K562 (cell line): Measurements from ENCODE around the gene TENT4A. TPM values are rescaled to one million over a fixed set of nuclear protein-coding genes. Genes with fewer than 3 reads are reported as not detected.

Experiments
- ATAC-seq: fragments of 200-7000 bp; cut with Tn5 transposase; 3 replicates; pipeline ENCODE4 v1.9.1; 2020; ENCODE audit warnings: moderate library complexity
- BruUV-seq: library from RNA; stranded (reverse); fragments of 400-500 nt; replicated peaks from 2 replicates; lab custom pipeline; 2021; lab: Mats Ljungman, UMichigan
- CTCF ChIA-PET: fragments of 300-600 bp; formaldehyde crosslinking; extraction: SDS; loops from one replicate; lab custom pipeline; 2021; ENCODE audit warnings: low intra/inter-chr PET ratio; lab: Yijun Ruan, JAX
- POLR2A ChIA-PET: fragments of 300-600, 350-650 bp; sonication (Branson Sonifier 250); formaldehyde crosslinking; extraction: SDS; loops from one replicate; lab custom pipeline; 2021; ENCODE audit warnings: antibody characterized with exemption, inconsistent platforms; lab: Yijun Ruan, JAX
- DNase-seq, 4 experiments: peaks; one replicate each; pipeline versions ENCODE4 v3.0.0 to v3.0.0-alpha.2; 2011 to 2018; ENCODE audit warnings: low spot score in 3 of 4, mixed read lengths in 3 of 4; ENCODE audit errors: extremely low read depth in 1 of 4
- FAIRE-seq: peaks from 2 replicates; lab custom pipeline; 2011; peaks lifted over from hg19 to GRCh38; lab: Jason Lieb, UNC
- H2AFZ ChIP-seq: 2 replicates; pipeline ENCODE4 v1.6.0; 2011; ENCODE audit warnings: low read depth, low read length, control low read depth, inconsistent platforms
- H3K27ac ChIP-seq: fragments of 200-600 bp; 3 replicates; pipeline ENCODE4 v1.8.0; 2011; ENCODE audit warnings: low read depth, mild to moderate bottlenecking, control low read depth, inconsistent platforms, low read length, moderate library complexity, mixed read lengths; ENCODE audit errors: extremely low read depth
- H3K27me3 ChIP-seq, 2 experiments: fragments of 300-600 bp in 1 of 2; 2 replicates in 1 of 2; 3 replicates in 1 of 2; pipeline versions ENCODE4 v1.6.0 to v1.8.0; 2011; ENCODE audit warnings: inconsistent platforms in 2 of 2, low read length in 2 of 2, mild to moderate bottlenecking in 1 of 2, mixed read lengths in 1 of 2, moderate library complexity in 1 of 2; ENCODE audit not compliant: control insufficient read depth in 2 of 2, insufficient read depth in 2 of 2
- H3K36me3 ChIP-seq: fragments of 300-600 bp; 3 replicates; pipeline ENCODE4 v1.8.0; 2011; ENCODE audit warnings: mild to moderate bottlenecking, low read length, inconsistent platforms; ENCODE audit not compliant: control insufficient read depth, insufficient read depth
- H3K4me1 ChIP-seq, 2 experiments: fragments of 200-600 bp in 1 of 2; replicated peaks in 1 of 2; 2 replicates in 1 of 2; 3 replicates in 1 of 2; pipeline versions ENCODE4 v1.5.1 to v1.8.0; 2011; ENCODE audit warnings: inconsistent platforms in 2 of 2, low read length in 2 of 2, mild to moderate bottlenecking in 1 of 2, mixed read lengths in 1 of 2, moderate library complexity in 1 of 2; ENCODE audit not compliant: control insufficient read depth in 2 of 2, insufficient read depth in 2 of 2
- H3K4me2 ChIP-seq: 2 replicates; pipeline ENCODE4 v1.6.1; 2011; ENCODE audit warnings: low read length, control low read depth, inconsistent platforms, mixed read lengths; ENCODE audit not compliant: insufficient read depth
- H3K4me3 ChIP-seq: fragments of 200-600 bp; sonication (generic), shearing (Covaris generic); 2 replicates; pipeline ENCODE4 v1.5.1; 2016; ENCODE audit warnings: control low read depth, inconsistent platforms
- H3K79me2 ChIP-seq: fragments of 200-600 bp; 3 replicates; pipeline ENCODE4 v1.8.0; 2011; ENCODE audit warnings: low read length, inconsistent platforms; ENCODE audit not compliant: control insufficient read depth, insufficient read depth
- H3K9ac ChIP-seq, 2 experiments: 2 replicates each; pipeline versions ENCODE4 v1.6.0 to v1.6.1; 2011; ENCODE audit warnings: low read depth in 2 of 2, low read length in 2 of 2, control low read depth in 1 of 2, inconsistent platforms in 1 of 2, mild to moderate bottlenecking in 1 of 2, mixed read lengths in 1 of 2; ENCODE audit not compliant: insufficient read depth in 1 of 2
- H3K9me1 ChIP-seq: one replicate; pipeline ENCODE4 v1.6.0; 2011; ENCODE audit warnings: inconsistent platforms, mild to moderate bottlenecking, low read length, moderate library complexity; ENCODE audit not compliant: control insufficient read depth, insufficient read depth
- H3K9me3 ChIP-seq: replicated peaks from 2 replicates; pipeline ENCODE4 v1.5.1; 2011; ENCODE audit warnings: low read depth, low read length, inconsistent platforms; ENCODE audit not compliant: control insufficient read depth, insufficient read depth
- H4K20me1 ChIP-seq: replicated peaks from 2 replicates; pipeline ENCODE4 v1.6.1; 2011; ENCODE audit warnings: low read length, inconsistent platforms, mixed read lengths; ENCODE audit not compliant: control insufficient read depth, insufficient read depth
- MCM3 ChIP-seq: fragments of 450-650 bp; IDR thresholded peaks from 2 replicates; pipeline ENCODE4 v1.6.1; 2016
- WGBS: fragments of 100-300 bp; shearing (Covaris generic); methylation state at CpG from one replicate; pipeline ENCODE4 v1.1.6; 2016; ENCODE audit warnings: low coverage, mixed read lengths; ENCODE audit not compliant: insufficient coverage; ENCODE audit errors: missing lambda C conversion rate; 5-methylcytosine and 5-hydroxymethylcytosine counted together
- in situ Hi-C: fragments of 300-500 bp; cut with MboI; formaldehyde crosslinking; loops from 4 replicates; pipeline ENCODE4 v1.15.0; 2018; ENCODE audit warnings: inconsistent platforms, mixed read lengths
- intact Hi-C: fragments of 100-400 bp; cut with micrococcal nuclease; formaldehyde crosslinking; loops from 2 replicates; pipeline ENCODE4 v1.14.2; 2022
- polyA plus RNA-seq, 8 experiments: library from polyadenylated mRNA; depleted of rRNA in 4 of 8; stranded (reverse) in 5 of 8; unstranded in 3 of 8; fragments of >200 nt; fragmentation: Nextera tagmentation in 2 of 8; fragmentation: Illumina TruSeq in 1 of 8; extraction: Ambion mirVana in 2 of 8; extraction: Trizol in 1 of 8; gene quantifications; 2 replicates each; pipeline versions ENCODE4 v1.2.1 to v1.2.3, GENCODE V29; 2011 to 2014; ENCODE audit warnings: inconsistent platforms in 1 of 8, missing spikeins in 1 of 8
- total RNA-seq, 7 experiments: library from RNA; depleted of rRNA in 6 of 7; stranded (reverse); fragments of >200 nt in 6 of 7; fragmentation: Illumina TruSeq in 2 of 7; extraction: Trizol in 2 of 7; gene quantifications; 2 replicates each; pipeline versions ENCODE4 v1.2.1 to v1.2.3, GENCODE V29; 2011 to 2021; ENCODE audit warnings: low replicate concordance in 1 of 7
- TF ChIP-seq, protein P1 (sequence below): fragments of 200-800 bp; sonication (Bioruptor generic); IDR thresholded peaks from 2 replicates; pipeline ENCODE4 v1.6.1; 2016; ENCODE audit warnings: missing genetic modification characterization, missing compliant biosample characterization

TENT4A gene
- total and polyA plus RNA-seq, 9 of the 15 experiments (the other 6 are each of a cell fraction or from before 2014, with no cell fraction given), result 1.3 to 27.3 (median 13.0) TPM

GRCh38 chr5:6687505-6687904, 25.7 kb upstream of the TENT4A start:
- ChIA-PET CTCF (no interaction called here), POLR2A (interaction anchor here (1.1 kb wide), 1 partner anchor 70 kb away, joined by 3 read pairs; no protein-coding TSS in a partner anchor)
- Histone ChIP-seq H2AFZ (no peak overlapping the region), H3K36me3 (no peaks in the 10 kb centered on the region), H4K20me1 (0 out of 2 replicates have a peak, but pooled peaks cover 2% of the 10 kb centered on the region), H3K4me1 (no peaks in the 10 kb centered on the region), H3K9me3 (no peaks in the 10 kb centered on the region), H3K4me3 (no peak overlapping the region), H3K9ac (no peak overlapping the region), H3K27me3 (peaks cover 37 to 49% of the 10 kb centered on the region in 2 experiments), H3K27ac (no peak overlapping the region), H3K4me2 (no peak overlapping the region), H3K79me2 (no peaks in the 10 kb centered on the region), H3K9me1 (no peaks in the 10 kb centered on the region)
- intact Hi-C loops (no loop called here), in situ Hi-C loops (no loop called here)
- TF ChIP-seq, protein P1, sequence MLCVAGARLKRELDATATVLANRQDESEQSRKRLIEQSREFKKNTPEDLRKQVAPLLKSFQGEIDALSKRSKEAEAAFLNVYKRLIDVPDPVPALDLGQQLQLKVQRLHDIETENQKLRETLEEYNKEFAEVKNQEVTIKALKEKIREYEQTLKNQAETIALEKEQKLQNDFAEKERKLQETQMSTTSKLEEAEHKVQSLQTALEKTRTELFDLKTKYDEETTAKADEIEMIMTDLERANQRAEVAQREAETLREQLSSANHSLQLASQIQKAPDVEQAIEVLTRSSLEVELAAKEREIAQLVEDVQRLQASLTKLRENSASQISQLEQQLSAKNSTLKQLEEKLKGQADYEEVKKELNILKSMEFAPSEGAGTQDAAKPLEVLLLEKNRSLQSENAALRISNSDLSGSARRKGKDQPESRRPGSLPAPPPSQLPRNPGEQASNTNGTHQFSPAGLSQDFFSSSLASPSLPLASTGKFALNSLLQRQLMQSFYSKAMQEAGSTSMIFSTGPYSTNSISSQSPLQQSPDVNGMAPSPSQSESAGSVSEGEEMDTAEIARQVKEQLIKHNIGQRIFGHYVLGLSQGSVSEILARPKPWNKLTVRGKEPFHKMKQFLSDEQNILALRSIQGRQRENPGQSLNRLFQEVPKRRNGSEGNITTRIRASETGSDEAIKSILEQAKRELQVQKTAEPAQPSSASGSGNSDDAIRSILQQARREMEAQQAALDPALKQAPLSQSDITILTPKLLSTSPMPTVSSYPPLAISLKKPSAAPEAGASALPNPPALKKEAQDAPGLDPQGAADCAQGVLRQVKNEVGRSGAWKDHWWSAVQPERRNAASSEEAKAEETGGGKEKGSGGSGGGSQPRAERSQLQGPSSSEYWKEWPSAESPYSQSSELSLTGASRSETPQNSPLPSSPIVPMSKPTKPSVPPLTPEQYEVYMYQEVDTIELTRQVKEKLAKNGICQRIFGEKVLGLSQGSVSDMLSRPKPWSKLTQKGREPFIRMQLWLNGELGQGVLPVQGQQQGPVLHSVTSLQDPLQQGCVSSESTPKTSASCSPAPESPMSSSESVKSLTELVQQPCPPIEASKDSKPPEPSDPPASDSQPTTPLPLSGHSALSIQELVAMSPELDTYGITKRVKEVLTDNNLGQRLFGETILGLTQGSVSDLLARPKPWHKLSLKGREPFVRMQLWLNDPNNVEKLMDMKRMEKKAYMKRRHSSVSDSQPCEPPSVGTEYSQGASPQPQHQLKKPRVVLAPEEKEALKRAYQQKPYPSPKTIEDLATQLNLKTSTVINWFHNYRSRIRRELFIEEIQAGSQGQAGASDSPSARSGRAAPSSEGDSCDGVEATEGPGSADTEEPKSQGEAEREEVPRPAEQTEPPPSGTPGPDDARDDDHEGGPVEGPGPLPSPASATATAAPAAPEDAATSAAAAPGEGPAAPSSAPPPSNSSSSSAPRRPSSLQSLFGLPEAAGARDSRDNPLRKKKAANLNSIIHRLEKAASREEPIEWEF (CRISPR knock-in tag), result no peak
- TF ChIP-seq MCM3, result peak; percentile 35; the same call in 1 of the 2 replicates
- no peak for FAIRE-seq
- no peak for DNase-seq
- 1% methylated on average over 9 of the region's 9 CpGs for WGBS
- no peak for ATAC-seq
- no TSS peak for BruUV-seq
